HEK293 (cell line): ENCODE data around the gene FHIT.

Source experiments
- TCF7L2 ChIP-seq: IDR thresholded peaks from 2 replicates; pipeline ENCODE4 v1.6.1; 2011; ENCODE audit warnings: low read depth, mild to moderate bottlenecking, inconsistent platforms, low read length, moderate library complexity, borderline replicate concordance
- YY1 ChIP-seq: fragments of 450-650 bp; formaldehyde crosslinking; IDR thresholded peaks from 2 replicates; pipeline ENCODE4 v1.5.1; 2018; ENCODE audit warnings: missing biosample characterization, missing genetic modification characterization
- ZNF157 ChIP-seq: fragments of 450-650 bp; formaldehyde crosslinking; IDR thresholded peaks from 2 replicates; pipeline ENCODE4 v1.5.1; 2016; ENCODE audit warnings: missing biosample characterization, missing genetic modification characterization
- ZNF473 ChIP-seq: fragments of 450-650 bp; formaldehyde crosslinking; IDR thresholded peaks from 2 replicates; pipeline ENCODE4 v1.5.1; 2017; ENCODE audit warnings: missing biosample characterization, missing genetic modification characterization
- ZNF530 ChIP-seq: fragments of 450-650 bp; formaldehyde crosslinking; IDR thresholded peaks from 2 replicates; pipeline ENCODE4 v1.5.1; 2016; ENCODE audit warnings: low read depth, missing biosample characterization, missing genetic modification characterization
- TF ChIP-seq, protein P1 (sequence below): fragments of 450-650 bp; formaldehyde crosslinking; IDR thresholded peaks from 2 replicates; pipeline ENCODE4 v1.5.1; 2016; ENCODE audit warnings: missing biosample characterization, missing genetic modification characterization
- TF ChIP-seq, protein P2 (sequence below): sonication (generic); formaldehyde crosslinking; IDR thresholded peaks from 2 replicates; pipeline ENCODE4 v1.8.1; 2022; ENCODE audit warnings: mild to moderate bottlenecking, moderate library complexity, missing genetic modification reagents

DNA sequence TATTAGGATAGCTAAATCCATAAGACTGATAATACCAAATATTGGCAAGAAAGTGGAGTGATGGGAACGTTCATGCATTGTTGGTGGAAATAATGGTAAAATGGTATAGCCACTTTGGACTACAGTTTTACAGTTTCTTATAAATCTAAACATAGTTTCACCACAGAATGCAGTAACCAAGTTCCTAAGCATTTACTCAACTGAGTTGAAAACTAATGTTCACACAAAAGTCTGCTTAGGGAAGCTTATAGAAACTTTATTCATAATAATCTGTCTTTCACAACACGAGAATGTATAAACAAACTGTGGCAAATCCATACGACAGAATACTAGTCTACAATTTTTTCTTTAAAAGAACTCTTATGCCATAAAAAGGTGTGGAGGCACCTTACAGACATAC lies 969.3 kb downstream of the FHIT start:
- TF ChIP-seq, protein P1, sequence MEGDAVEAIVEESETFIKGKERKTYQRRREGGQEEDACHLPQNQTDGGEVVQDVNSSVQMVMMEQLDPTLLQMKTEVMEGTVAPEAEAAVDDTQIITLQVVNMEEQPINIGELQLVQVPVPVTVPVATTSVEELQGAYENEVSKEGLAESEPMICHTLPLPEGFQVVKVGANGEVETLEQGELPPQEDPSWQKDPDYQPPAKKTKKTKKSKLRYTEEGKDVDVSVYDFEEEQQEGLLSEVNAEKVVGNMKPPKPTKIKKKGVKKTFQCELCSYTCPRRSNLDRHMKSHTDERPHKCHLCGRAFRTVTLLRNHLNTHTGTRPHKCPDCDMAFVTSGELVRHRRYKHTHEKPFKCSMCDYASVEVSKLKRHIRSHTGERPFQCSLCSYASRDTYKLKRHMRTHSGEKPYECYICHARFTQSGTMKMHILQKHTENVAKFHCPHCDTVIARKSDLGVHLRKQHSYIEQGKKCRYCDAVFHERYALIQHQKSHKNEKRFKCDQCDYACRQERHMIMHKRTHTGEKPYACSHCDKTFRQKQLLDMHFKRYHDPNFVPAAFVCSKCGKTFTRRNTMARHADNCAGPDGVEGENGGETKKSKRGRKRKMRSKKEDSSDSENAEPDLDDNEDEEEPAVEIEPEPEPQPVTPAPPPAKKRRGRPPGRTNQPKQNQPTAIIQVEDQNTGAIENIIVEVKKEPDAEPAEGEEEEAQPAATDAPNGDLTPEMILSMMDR: no peak
- TF ChIP-seq TCF7L2 (no peak), ZNF473 (tag by site-specific recombination) (no peak), ZNF157 (tag by site-specific recombination) (no peak), ZNF530 (tag by site-specific recombination) (no peak), YY1 (tag by site-specific recombination) (no peak)
- TF ChIP-seq, protein P2, sequence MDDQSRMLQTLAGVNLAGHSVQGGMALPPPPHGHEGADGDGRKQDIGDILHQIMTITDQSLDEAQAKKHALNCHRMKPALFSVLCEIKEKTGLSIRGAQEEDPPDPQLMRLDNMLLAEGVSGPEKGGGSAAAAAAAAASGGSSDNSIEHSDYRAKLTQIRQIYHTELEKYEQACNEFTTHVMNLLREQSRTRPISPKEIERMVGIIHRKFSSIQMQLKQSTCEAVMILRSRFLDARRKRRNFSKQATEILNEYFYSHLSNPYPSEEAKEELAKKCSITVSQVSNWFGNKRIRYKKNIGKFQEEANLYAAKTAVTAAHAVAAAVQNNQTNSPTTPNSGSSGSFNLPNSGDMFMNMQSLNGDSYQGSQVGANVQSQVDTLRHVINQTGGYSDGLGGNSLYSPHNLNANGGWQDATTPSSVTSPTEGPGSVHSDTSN (CRISPR knock-in tag): no peak
